HEK293T (cell line): ENCODE results near the gene FBXO46.
"Not testable (repeated sequence)": the region's sequence is repeated elsewhere in the genome, so short reads cannot be mapped to it uniquely, and the experiment has no call there.

ENCODE experiments used
- CTCF ChIA-PET: fragments of 350-600 bp; formaldehyde crosslinking; extraction: SDS; loops from one replicate; lab custom pipeline; 2021; ENCODE audit warnings: antibody characterized with exemption, inconsistent platforms; lab: Yijun Ruan, JAX
- POLR2A ChIA-PET: fragments of 350-600 bp; formaldehyde crosslinking; extraction: SDS; loops from one replicate; lab custom pipeline; 2020; ENCODE audit warnings: antibody characterized with exemption, inconsistent platforms; lab: Yijun Ruan, JAX
- DNase-seq: peaks from one replicate; pipeline ENCODE4 v3.0.0; 2012; ENCODE audit warnings: mixed read lengths; ENCODE audit errors: extremely low spot score
- ARNT ChIP-seq: fragments of 450-650 bp; IDR thresholded peaks from 2 replicates; pipeline ENCODE4 v1.6.1; 2017; ENCODE audit warnings: mild to moderate bottlenecking
- BHLHE40 ChIP-seq: fragments of 450-650 bp; IDR thresholded peaks from 2 replicates; pipeline ENCODE4 v1.6.1; 2016; ENCODE audit warnings: mild to moderate bottlenecking, moderate library complexity, borderline replicate concordance
- CTBP1 ChIP-seq: fragments of 450-650 bp; IDR thresholded peaks from 2 replicates; pipeline ENCODE4 v1.6.1; 2016; ENCODE audit warnings: borderline replicate concordance
- ELF4 ChIP-seq: fragments of 450-650 bp; IDR thresholded peaks from 2 replicates; pipeline ENCODE4 v1.6.1; 2017; ENCODE audit warnings: antibody characterized with exemption
- FOXA1 ChIP-seq: fragments of 450-650 bp; IDR thresholded peaks from 2 replicates; pipeline ENCODE4 v1.6.1; 2016; ENCODE audit warnings: mild to moderate bottlenecking
- FOXK2 ChIP-seq: fragments of 450-650 bp; IDR thresholded peaks from 2 replicates; pipeline ENCODE4 v1.6.1; 2016; ENCODE audit warnings: mild to moderate bottlenecking
- FOXM1 ChIP-seq: fragments of 450-650 bp; IDR thresholded peaks from 2 replicates; pipeline ENCODE4 v1.6.1; 2017; ENCODE audit warnings: mild to moderate bottlenecking, borderline replicate concordance
- HDGF ChIP-seq: fragments of 450-650 bp; IDR thresholded peaks from 2 replicates; pipeline ENCODE4 v1.6.1; 2017; ENCODE audit warnings: antibody characterized with exemption, borderline replicate concordance
- L3MBTL2 ChIP-seq: fragments of 450-650 bp; conservative IDR thresholded peaks from 2 replicates; pipeline ENCODE4 v1.6.1; 2016; ENCODE audit warnings: mild to moderate bottlenecking
- LEF1 ChIP-seq: fragments of 450-650 bp; IDR thresholded peaks from 2 replicates; pipeline ENCODE4 v1.6.1; 2017; ENCODE audit warnings: mild to moderate bottlenecking, borderline replicate concordance
- NFRKB ChIP-seq: fragments of 450-650 bp; IDR thresholded peaks from 2 replicates; pipeline ENCODE4 v1.6.1; 2016; ENCODE audit warnings: mild to moderate bottlenecking, moderate library complexity
- SP1 ChIP-seq: fragments of 450-650 bp; IDR thresholded peaks from 2 replicates; pipeline ENCODE4 v1.6.1; 2017
- SUZ12 ChIP-seq: fragments of 450-650 bp; IDR thresholded peaks from 2 replicates; pipeline ENCODE4 v1.6.1; 2016; ENCODE audit warnings: mild to moderate bottlenecking
- TARDBP ChIP-seq: fragments of 450-650 bp; IDR thresholded peaks from 2 replicates; pipeline ENCODE4 v1.6.1; 2016
- ZNF384 ChIP-seq: fragments of 450-650 bp; IDR thresholded peaks from 2 replicates; pipeline ENCODE4 v1.6.1; 2016
- TF ChIP-seq, protein P1 (sequence below): fragments of 450-650 bp; IDR thresholded peaks from 2 replicates; pipeline ENCODE4 v1.6.1; 2016

FBXO46 gene

DNA sequence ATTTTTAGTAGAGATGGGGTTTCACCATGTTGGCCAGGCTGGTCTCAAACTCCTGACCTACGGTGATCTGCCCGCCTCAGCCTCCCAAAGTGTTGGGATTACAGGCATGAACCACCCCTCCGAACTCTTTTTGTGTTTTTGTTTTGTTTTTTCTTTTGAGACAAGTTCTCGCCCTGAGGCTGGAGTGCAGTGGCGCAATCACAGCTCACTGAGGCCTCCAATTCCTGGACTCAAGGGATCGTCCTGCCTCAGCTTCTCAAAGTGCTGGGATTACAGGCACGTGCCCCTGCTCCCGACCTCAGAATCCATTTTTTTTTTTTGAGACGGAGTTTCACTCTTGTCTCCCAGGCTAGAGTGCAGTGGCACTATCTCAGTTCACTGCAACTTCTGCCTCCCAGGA lies 27.0 kb upstream of the FBXO46 start:
- TF ChIP-seq FOXM1 = no peak
- POLR2A ChIA-PET = interaction anchor here (0.6 to 1.9 kb wide), 4 partner anchors 10 to 296 kb away, joined by 3 to 7 read pairs (median 4); partner anchors contain the start of genes QPCTL and SNRPD2
- CTCF ChIA-PET = interaction anchor here (0.6 to 0.7 kb wide), 2 partner anchors 77 to 271 kb away, joined by 4 to 5 read pairs; no protein-coding TSS in a partner anchor
- DNase-seq = no peak

DNA sequence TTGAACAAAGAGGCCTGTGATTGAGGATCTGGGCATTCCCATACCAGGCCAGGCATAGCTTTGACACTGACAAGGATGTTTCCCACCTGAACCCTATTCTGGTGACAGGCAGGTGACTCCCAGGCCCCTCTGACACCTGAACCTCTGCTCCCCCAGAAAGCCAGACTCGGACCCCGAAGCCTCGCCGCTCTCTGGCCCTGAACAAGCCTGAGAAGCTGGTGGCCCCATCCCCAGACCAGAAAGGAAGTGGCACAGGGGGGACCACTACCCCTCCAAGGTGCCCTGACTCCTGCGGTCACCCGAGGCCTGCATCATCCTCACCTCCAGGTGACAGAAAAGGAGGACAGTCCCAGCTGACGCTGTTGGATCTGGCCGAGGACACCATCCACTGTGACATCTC lies 23.6 kb upstream of the FBXO46 start:
- no peak for DNase-seq
- POLR2A ChIA-PET = interaction anchor here (0.5 to 2.1 kb wide), 3 partner anchors 15 to 732 kb away, joined by 3 to 8 read pairs (median 3); partner anchors contain the start of genes QPCTL, SIX5 and SNRPD2
- TF ChIP-seq CTBP1 = no peak
- no peak for TF ChIP-seq FOXA1
- no peak for TF ChIP-seq ARNT
- TF ChIP-seq ZNF384 = no peak
- no peak for TF ChIP-seq SP1
- no peak for TF ChIP-seq HDGF
- CTCF ChIA-PET = interaction anchor here (0.6 to 0.8 kb wide), 2 partner anchors 16 to 19 kb away, joined by 3 read pairs; no protein-coding TSS in a partner anchor

DNA sequence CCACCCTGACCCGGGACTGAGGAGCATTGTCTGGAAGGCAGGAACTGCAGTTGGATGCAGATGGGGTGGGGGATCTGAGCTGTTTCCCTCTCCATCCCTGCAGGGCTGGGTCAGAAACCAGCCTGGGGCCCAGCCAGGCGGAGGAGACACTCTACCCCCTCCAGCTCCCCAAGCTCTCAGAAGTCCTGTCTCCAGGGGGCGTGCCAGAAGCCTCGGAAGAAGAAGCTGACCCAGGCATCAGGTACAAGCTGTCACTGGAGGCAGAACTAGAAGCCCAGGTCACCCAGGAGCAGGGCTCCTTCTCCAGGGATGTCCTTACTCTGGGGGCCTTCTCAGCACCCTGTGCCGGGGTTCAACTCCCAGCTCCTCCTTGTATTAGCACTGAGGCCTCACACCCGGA lies 22.9 kb upstream of the FBXO46 start:
- TF ChIP-seq FOXA1 (no peak), LEF1 (no peak), BHLHE40 (no peak), ARNT (no peak), ZNF384 (no peak), TARDBP (no peak), ELF4 (no peak), FOXK2 (no peak), SUZ12 (no peak), SP1 (no peak), FOXM1 (no peak), L3MBTL2 (no peak), HDGF (no peak), NFRKB (no peak), CTBP1 (no peak)
- TF ChIP-seq, protein P1, sequence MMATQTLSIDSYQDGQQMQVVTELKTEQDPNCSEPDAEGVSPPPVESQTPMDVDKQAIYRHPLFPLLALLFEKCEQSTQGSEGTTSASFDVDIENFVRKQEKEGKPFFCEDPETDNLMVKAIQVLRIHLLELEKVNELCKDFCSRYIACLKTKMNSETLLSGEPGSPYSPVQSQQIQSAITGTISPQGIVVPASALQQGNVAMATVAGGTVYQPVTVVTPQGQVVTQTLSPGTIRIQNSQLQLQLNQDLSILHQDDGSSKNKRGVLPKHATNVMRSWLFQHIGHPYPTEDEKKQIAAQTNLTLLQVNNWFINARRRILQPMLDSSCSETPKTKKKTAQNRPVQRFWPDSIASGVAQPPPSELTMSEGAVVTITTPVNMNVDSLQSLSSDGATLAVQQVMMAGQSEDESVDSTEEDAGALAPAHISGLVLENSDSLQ = no peak
- ChIA-PET POLR2A (interaction anchor here (1.4 to 2.1 kb wide), 2 partner anchors 14 to 16 kb away, joined by 5 to 8 read pairs; partner anchors contain the start of gene SIX5), CTCF (interaction anchor here (0.8 to 1.3 kb wide), 2 partner anchors 10 to 14 kb away, joined by 3 read pairs; no protein-coding TSS in a partner anchor)
- no peak for DNase-seq

DNA sequence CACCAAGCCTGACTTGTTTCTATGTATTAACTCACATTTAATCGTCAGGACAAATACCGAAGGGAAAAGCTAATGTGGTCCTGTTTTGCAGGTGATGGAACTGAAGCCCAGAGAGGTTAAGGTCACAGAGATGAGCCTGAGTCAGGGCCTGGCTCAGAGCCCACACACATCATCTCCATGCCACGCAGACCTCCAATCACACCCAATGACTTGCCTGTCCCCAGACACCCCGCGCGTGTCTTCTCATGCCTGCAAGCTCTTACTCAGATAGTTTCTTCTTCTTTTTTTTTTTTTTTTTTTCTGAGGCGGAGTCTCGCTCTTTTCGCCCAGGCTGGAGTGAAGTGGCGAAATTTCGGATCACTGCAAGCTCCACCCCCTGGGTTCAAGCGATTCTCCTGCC lies 21.9 kb upstream of the FBXO46 start:
- TF ChIP-seq ELF4 (no peak), FOXM1 (no peak), FOXK2 (no peak), ZNF384 (no peak)
- CTCF ChIA-PET = interaction anchor here (0.6 to 1.3 kb wide), 2 partner anchors 15 to 53 kb away, joined by 3 read pairs; no protein-coding TSS in a partner anchor
- POLR2A ChIA-PET = interaction anchor here (1.4 to 2.1 kb wide), 2 partner anchors 15 to 17 kb away, joined by 5 to 8 read pairs; partner anchors contain the start of gene SIX5
- no peak for DNase-seq

DNA sequence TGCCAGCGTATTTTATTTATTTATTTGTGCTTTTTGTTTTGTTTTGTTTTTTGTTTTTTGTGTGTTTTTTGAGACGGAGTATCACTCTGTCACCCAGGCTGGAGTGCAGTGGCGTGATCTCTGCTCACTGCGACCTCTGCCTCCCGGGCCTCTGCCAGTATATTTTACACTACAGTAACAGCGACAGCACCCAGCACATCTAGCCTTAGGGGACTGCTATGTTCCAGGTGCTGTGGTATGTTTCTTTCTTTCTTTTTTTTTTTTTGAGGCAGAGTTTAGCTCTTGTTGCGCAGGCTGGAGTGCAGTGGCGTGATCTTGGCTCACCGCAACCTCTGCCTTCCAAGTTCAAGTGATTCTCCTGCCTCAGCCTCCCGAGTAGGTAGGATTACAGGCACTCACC lies 20.8 kb upstream of the FBXO46 start:
- DNase-seq, POLR2A ChIA-PET, CTCF ChIA-PET: not testable (repeated sequence)

DNA sequence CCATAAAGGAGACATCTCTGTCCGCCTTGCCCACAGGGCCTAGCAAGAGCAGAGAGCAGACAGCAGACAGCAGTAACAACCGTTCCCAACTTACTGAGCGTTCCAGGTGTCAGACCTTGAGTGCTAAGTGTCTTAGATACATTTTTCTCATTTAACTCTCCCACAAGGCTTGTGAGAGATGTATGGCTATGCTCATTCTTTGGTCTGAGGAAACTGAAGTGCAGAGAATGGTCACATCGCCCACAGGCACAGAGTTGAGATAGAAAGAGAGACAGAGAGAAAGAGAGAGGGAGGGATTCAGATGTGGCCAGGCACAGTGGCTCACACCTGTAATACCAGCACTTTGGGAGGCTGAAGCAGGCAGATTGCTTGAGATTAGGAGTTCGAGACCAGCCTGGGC lies 16.8 kb upstream of the FBXO46 start:
- CTCF ChIA-PET = no interaction called here
- TF ChIP-seq ARNT = no peak
- no peak for TF ChIP-seq FOXM1
- TF ChIP-seq FOXA1 = no peak
- TF ChIP-seq SP1 = no peak
- POLR2A ChIA-PET = no interaction called here
- no peak for DNase-seq

DNA sequence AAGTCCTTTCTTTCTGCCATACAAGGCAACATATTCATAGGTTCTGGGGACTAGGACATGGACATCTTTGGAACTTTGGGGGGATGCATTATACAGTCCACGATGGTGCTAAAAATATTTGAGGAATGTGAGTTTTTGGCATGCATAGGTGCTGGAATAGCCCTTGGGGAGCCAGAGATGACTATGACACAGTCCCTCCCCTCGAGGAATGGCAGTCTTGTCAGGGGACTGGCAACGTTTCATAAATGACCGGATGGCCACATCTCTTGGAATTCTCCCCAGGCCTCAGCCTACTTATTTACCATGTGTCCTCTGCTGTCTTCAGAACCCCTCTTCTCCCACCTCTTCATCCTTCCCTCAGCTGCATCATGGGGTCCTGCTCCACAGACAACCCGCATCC lies 16.2 kb upstream of the FBXO46 start:
- TF ChIP-seq SUZ12 = no peak
- no peak for TF ChIP-seq L3MBTL2
- ChIA-PET CTCF (no interaction called here), POLR2A (no interaction called here)
- no peak for DNase-seq

DNA sequence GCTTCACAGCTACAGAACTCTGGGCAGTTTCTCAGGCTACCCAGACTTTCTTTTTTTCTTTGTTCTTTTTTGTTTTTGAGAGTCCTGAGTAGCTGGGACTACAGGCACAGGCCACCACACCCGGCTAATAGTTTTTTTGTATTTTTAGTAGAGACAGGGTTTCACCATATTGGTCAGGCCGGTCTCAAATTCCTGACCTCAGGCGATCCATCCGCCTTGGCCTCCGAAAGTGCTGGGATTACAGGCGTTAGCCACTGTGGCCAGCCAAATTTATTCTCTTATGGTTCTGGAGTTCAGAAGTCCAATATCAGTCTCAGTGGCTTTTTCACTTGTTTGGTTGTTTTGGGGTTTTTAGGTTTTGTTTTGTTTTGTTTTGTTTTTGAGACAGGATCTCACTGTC lies 14.9 kb upstream of the FBXO46 start:
- no peak for TF ChIP-seq LEF1
- TF ChIP-seq FOXM1 = no peak
- TF ChIP-seq NFRKB = no peak
- TF ChIP-seq SUZ12 = no peak
- TF ChIP-seq CTBP1 = no peak
- TF ChIP-seq TARDBP = no peak
- TF ChIP-seq L3MBTL2 = no peak
- TF ChIP-seq ELF4 = no peak
- no peak for TF ChIP-seq ZNF384
- TF ChIP-seq BHLHE40 = no peak
- TF ChIP-seq HDGF = no peak
- TF ChIP-seq ARNT = no peak
- TF ChIP-seq FOXK2 = no peak
- POLR2A ChIA-PET = no interaction called here
- CTCF ChIA-PET = no interaction called here
- DNase-seq = no peak
